HG02981 (cell line): ENCODE measurements around the gene SYNE3.

Experiments used
- ATAC-seq: cut with Tn5 transposase; IDR thresholded peaks from one replicate; pipeline ENCODE4 v1.9.1; 2021; ENCODE audit warnings: mild to moderate bottlenecking, moderate library complexity; ENCODE audit not compliant: unreplicated experiment

SYNE3 gene

DNA sequence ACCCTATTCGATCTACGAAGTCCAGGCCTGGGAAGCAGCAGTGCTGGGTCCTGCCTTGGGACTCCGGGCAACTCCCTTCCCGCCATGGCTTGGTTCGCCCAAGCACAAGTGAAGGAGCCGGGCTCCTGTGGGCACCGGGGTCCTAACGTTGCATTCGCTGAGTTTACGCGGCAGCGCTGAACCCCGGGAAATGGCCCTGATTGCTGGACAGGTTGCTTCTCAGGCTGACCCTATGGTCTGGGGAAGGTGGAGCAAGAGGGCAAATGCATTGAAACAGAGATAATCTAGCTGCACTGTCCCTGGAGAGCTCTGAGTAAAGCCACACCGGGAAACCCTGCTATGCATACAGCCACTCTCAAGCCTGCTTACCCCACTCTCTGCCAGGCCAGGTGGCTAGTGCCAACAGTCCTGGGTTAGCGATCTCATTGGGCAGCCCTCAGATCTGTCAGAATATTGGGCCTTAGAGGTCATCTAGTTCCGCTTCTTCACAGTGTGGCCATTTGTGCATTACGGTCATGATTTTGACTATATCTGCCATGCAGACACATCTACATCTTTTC lies 11.3 kb downstream of the SYNE3 start:
- no peak for ATAC-seq

DNA sequence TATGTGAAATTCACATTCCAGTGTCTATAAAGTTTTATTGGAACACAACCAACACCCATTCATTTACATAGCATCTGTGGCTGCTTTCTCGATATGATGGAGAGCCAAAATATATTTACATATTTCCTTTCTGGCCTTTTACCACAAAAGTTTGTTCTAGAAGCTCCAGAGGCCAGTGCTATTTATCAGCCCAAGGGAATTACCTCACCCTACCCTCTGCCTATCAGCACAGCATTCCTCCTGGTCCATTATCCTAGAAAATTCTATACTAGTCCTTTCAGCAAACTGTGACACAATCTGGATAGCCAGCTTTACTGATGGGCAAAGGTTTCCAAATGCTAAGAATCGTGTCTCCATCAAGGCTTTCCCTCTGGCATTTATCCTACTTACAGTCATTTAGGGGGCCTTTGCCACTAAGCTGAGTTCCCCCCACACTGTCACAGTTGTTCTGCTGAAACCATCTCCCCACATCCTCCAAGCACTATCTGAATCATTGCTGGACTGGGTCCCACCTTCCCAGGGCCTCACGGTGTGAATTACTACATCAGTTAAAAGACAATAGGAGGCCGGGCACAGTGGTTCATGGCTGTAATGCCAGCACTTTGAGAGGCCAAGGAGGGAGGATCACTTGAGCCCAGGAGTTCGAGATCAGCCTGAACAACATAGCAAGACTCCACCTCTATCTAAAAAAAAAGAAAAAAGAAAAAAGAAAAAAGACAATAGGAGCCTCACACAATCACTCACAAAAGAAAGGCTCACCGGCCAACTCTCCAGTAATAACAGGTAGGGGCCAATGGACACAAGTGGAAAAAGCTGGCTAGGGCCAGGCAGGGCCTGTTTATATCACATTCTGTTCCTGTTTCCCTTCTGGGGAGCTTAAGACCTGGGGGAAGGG lies 12.1 kb downstream of the SYNE3 start:
- ATAC-seq = peak; percentile 37

DNA sequence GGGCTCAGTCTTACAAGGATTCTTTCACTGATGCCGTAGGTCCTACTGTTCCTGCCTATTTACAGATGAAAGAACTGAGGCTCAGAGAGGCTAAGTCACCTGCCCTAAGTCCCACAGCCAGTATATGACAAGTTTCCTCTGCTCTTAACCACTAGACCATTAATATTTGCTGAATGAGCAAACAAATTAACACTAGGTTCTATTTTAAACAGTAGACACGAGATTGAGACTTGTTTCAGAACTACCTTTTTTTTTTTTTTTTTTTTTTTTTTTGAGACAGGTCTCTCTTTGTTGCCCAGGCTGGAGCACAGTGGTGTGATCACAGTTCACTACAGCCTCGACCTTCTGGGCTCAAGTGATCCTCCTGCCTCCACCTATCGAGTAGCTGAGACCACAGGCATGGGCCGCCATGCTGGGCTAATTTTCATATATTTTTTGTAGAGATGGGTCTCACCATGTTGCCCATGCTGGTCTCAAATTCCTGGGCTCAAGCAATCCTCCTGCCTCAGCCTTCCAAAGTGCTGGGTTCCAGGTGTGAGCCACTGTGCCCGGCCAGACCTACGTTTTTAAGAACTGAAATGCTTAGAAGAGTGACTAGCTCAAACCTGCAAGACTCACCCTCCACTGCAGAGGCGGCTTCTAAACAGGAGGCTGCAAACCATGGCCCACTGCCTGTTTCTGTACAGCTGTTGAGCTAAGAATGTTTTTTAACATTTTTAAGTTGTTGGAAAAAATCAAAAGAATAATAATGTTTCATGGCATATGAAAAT lies 12.9 kb downstream of the SYNE3 start:
- ATAC-seq = peak; percentile 49

DNA sequence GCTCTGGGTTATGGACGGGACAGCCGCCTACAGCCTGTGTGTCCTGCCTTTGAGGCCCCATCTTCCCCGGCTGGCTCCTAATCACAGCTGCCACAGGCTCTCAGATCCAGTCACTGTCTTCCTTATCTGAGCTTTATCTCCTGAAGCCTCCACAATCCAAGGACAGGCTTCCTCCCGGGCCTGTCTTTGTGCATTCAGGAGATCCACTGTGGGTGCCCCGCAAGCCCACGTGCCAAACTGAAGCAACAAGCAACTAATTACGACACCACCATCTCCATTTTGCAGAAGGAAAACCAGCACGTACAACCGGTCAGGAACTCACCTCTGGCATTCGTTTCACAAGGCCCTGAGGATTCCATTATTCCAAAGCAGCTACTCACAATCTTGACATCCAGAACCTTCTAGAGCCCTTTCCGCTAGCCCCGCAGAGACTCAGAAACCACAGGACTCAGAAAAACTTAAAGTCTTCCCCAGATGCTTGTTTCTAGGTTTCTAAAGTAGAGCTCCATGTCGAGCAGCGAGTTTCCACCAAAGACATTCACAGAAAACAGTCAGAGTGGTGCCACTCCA lies 14.0 kb downstream of the SYNE3 start:
- ATAC-seq = no peak

DNA sequence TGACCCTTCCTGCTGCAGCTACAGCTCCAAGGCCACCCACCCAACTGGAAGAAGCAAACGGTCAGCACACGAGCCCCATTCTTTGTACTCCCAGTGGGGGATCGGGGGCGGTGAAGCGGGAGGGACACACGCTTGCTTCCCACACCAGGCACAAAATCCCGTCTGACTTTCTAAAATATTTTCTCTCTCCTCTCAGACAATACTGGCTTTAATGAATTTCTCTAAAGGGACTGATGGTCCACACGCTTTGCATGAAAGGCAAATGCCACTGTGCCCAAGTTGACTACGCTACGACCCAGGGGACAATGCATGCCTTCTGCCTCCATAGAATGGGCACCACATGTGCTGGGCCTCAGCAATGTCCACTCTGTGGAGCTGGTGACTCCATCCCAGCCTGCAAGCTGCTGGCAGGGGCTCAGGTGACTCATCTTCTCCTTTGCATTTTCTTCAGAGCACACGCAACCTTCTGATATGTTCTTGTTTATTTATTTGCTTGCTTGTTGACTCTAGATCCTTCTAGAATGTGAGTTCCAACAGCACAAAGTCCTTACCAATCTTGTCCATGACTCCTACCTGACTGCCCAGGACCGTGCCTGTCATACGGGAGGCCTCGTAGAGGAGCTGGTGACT lies 15.6 kb downstream of the SYNE3 start:
- no peak for ATAC-seq

DNA sequence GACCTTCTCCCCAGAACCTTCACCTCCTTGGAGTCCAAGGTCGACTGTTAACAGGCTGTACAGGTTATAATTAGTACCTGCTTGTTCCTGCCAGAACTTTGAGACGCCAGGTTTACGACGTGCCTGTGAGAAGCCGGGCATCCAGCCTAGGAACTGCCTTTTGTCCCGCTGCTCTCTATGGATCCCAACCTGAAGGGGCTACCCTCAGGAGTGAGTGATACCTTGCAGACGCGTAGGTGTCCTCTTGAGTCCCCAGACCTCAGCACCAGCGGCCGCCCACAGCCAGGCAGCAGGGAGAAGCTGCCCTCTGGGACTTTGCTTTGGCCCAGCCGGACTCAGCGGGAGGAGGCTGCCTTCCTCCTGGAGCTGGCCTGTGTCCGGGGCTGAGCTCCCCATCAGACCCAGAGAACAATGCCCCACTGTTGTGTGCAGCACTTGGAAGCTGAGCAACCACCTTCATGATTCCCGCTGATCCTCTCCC lies 16.2 kb downstream of the SYNE3 start:
- ATAC-seq = no peak

DNA sequence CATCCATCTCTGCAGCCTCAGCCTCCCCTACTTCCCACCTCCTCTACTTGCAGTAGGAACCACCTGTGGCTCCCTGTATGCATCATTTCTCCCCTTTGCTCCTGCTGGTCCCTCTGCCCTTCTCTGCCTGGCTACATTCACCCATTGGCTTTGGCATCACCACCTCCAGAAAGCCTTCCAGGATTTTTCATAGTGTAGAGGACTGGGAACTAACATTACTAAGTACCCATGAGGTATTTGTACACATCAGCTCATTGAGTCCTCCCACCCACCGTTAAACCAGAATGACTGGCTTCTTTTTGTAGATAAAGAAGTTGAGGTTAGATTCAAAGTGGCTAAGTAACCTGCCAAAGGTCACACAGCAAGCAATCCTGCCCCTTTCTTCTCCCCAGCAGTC lies 17.1 kb downstream of the SYNE3 start:
- no peak for ATAC-seq

DNA sequence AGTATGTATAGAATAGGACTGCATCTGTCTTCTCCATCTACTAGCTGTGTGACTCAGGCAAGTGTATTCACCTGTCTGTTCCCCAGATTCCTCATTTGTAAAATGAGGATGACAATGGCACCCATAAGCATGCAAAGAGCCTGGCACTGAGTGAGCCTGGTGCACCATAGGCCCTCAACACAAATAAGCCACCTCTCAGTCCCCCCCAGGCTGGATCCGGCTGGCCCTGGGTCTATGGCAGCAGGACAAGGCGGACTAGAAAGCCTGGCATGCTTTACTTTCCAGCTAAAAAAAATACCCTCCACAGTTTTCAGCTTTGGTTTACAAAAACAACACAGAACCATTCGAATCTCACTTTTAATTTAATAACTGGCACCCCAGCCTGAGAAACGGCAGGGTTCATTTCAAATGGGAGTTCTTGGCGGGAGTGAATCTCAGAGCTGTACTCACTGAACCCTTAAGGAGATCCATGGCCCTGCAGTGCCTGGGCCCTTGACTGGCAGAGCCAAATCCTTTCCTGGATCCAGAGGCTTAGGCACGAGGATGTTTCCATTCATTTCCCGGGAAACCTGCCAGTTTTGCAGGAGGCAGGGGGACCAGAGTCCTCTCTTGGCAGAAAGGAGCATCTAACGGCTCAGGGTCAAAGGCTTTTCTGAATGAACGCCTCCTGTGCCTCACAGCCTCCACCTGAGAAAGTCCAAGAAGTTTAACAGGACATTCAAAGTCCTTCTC lies 17.7 kb downstream of the SYNE3 start:
- no peak for ATAC-seq

DNA sequence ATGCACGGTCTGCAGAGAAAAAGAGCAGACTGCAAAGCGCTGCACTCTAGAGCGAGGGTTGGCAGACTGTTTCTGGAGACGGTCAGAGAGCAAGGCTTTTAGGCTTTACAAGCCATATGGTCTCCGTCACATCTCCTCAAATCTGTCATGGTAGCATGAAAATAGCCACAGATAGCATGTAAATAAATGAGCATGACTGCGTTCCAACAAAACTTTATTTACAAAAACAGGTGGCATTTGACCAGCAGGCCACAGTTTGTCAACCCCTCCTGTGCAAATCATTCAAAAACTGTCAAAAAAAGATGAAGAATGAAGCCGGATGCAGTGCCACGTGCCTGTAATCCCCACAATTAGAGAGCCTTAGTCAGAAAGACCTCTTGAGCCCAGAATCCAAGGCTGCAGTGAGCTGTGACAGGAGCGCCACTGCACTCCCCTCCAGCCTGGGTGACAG lies 18.9 kb downstream of the SYNE3 start:
- ATAC-seq = no peak

DNA sequence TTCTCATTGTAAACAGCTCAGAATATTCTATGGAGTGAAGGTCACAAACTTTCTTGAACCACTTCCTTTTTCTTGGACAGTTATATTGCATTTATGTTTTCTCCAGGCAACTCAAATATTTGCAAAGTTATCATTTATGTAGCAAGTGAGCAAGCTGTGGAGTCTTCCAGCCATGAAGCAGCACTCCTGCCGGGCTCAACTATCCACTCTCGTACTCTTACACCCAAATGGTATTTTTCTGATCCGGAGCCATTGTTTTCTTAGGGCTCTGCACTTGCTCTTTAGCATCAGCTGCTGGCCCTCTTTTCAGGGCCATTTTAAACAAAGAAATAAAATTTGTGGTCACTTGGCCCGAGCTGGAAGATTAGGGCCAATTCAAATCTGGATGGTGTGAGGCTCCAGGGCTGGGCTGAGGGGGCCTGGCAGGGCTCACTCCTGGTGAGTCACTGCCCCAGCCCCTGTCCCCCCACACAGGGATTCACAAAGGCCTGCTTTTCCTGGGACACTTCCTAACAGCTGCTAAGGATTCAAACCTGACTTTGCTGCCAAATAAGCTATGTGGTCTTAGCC lies 19.7 kb downstream of the SYNE3 start:
- no peak for ATAC-seq

DNA sequence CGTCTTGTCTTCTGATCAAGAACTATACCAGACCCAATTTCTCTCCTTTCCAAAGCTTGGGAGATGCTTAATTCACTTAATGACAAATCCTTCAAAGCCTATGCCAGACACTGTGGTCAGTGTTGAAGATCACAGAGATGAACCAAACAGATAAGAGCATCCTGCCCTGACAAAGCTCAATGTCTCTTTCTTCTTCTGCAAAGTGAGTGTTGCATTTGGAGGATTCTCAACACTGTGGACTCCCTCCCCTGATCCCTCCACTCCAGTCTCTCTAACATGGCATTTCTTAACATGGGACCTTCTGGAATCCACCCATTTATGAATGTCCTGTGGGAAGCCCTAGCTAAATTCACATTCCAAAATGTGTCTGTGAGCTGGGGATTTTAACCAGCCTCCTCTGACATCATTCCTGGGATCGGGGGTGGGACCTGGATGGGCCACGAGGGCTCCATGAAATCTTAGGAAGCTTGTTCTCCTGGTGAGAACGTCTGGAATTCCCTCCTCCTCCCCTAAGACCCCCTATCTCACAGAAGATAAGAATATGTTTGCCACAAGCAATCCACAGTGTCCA lies 20.3 kb downstream of the SYNE3 start:
- ATAC-seq = no peak

DNA sequence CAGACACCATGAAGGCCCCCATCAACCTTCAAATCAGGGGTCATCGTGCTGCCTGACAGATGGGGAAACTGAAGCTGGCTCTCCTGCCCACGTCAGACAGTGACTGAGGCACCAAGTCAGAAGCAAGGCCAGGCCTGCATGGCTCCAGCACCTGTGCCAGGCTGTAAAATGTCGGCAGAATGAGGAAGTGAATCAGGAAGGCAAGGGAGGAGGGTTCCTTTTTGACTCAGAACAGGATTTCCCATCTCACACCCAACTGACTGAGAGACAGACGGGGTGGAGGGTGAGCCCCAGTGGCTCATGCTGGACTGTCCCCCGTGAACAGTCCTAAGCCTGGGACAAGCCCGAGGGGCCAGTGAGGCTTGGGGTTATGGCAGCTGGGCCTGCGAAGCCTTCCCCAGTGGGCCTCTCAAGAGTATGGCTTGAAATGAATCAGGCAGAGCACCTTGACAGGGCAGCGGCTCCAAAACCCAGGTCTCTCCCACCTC lies 20.9 kb downstream of the SYNE3 start:
- ATAC-seq = peak; percentile 86

DNA sequence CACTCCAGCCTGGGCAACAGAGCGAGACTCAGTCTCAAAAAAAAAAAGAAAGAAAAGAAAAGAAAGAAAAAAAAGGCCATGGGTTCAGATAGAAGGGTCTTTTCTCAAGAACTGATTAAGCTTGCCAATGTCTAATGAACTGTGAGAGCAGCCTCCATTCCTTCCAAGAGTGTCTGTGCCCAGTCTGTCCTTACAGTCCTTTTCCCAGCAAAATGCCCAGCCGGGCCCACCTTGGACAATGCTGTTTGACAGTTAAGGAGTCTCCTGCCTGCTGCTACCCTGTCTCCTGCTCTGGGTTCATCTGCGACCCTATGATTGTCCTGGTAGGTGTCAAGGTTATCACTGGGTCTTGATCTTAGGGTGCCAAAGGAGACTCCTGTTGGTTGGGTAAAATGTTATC lies 21.4 kb downstream of the SYNE3 start:
- no peak for ATAC-seq

DNA sequence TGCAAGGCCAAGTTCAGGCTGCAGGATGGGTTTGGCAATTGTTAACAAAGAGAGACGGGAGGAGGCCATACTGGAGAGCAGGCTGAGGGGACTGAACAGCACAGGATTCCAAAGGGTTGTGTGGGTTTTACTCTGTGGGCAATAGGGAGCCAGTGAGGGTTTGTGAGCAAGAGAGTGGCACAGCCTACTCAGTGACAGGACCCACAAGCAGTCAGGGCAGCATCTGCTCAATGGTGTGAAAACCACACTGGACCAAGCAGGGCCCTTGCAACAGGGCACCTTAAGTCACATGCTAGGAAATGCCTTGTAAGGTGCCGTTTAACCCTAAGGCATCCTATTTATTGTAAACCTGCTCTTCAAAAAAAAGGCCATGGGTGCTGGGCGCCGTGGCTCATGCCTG lies 22.0 kb downstream of the SYNE3 start:
- ATAC-seq = no peak

DNA sequence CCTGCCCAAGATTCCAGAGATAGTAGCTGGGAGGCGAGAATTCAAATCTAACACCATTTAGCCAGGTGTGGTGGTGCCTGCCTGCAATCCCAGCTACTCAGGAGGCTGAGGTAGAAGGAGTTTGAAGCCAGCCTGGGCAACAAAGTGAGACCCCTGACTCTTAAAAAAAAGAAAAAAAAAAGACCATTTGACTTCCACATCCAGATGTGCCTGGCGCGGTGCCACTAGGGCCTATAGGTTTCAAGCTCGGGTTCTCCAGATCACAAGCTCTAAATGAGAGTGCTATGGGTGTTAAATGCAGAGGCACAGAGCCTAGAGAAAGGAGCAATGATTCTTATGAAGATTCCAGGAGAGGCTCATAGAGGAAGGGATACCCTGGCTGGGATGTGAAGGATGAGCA lies 22.5 kb downstream of the SYNE3 start:
- ATAC-seq = no peak

DNA sequence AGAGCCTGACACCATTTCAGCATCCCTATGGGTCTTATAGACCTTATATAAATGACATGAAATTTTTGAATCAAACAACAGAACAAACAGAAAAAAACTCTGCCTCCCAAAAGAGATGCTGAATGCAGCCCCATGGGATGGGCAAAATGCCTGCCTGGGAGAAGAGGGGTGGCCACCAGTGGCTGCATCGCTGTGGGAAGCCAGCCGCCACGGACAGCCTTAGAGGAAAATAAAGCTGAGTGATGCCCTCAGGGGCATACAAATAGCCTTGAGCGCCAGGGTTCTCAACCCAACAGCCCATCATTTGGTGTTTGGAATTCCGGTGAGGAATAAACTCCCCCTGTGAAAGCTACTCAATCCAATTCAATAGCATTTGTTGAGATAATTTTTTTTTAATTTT lies 22.9 kb downstream of the SYNE3 start:
- no peak for ATAC-seq

DNA sequence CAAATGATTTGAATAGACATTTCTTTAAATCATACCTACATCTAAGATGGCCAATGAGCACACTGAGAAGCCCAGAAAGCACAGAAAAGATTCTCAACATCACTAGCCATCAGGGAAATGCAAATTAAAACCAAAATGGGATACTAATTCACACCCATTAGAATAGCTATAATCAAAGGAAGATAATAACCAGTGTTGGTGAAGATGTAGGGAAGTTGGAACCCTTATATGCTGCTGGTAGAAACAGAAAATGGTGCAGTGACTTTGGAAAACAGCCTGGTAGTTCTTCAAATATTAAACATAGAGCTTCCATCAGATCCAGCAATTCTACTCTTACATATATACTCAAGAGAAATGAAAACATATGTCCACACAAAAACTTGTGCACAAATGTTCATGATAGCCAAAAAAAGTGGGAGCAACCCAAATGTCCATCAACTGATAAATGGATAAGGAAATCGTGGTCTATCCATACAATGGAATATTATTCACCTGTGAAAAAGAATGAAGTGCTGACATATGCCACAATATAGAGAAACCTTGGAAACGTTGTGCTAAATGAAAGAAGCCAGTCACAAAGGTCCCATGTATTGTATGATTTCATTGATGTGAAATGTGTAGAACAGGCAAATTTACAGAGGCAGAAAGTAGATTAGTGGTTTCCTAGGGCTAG lies 24.4 kb downstream of the SYNE3 start:
- no peak for ATAC-seq

DNA sequence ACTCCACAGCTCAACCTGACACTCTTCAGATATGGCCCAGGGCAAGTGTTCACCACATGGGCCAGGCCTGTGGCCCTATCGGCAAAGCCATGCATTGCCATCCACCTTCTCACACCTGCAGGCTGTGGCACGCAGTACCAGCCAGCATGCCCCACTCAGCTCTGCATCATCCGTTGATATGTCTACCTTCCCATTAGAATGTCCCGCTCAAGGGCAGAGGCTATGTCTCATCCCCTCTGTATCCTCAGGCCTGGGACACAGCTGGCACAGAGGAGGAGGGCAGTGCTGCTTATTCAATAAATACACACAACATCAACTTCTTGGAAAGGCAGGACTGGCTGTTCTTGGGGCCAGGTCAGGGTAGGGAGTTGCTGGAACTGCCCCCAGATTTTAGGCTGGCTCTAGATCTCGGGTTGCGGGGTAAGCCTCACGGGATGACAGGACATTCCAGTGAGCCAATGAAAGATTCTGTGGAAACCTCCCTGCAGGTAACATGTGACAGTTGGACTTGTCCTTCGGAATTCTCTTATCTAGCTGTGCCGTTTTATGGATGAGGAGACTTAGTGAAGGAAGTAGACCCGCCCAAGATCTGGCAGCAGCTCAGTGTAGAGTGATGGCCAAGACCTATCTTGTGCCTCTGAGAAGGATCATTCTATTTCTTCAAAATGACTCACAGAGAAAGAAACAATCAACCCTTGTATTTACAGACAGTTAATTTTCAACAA lies 25.6 kb downstream of the SYNE3 start:
- ATAC-seq = no peak
